OCI-LY7 (cell line): Measurements from ENCODE around the gene LIAS.

ENCODE experiments used
- EZH2phosphoT487 ChIP-seq: fragments of 200-600 bp; sonication (generic); IDR thresholded peaks from 2 replicates; pipeline ENCODE4 v1.6.1; 2018; ENCODE audit warnings: low read depth, borderline replicate concordance, mild to moderate bottlenecking, mixed run types, antibody characterized with exemption, low read length, moderate library complexity, mixed read lengths
- TF ChIP-seq, protein P1 (sequence below): fragments of 200-600 bp; sonication (generic); conservative IDR thresholded peaks from 2 replicates; pipeline ENCODE4 v1.5.1; 2014; ENCODE audit warnings: mild to moderate bottlenecking, antibody characterized with exemption, low read length, moderate library complexity, mixed read lengths

DNA sequence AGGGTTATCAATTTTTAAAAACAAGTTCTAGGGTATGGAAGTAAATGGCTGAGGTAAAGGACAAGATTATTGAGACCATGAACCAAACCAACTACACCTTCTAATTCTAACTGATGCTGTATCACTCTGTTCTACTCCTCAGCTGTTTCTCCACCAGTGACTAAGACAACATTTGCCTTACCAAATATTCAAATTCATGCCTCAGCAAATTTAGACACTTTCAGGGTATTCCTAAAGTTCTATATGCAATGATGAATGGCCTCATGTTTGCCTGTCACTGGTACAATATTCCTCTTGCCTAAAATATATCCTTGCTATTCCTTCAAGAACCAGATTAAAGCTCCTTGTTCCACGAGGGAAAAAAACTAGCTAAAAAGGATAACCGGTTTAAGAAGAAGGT, 5.1 kb upstream of the LIAS start:
- TF ChIP-seq, protein P1, sequence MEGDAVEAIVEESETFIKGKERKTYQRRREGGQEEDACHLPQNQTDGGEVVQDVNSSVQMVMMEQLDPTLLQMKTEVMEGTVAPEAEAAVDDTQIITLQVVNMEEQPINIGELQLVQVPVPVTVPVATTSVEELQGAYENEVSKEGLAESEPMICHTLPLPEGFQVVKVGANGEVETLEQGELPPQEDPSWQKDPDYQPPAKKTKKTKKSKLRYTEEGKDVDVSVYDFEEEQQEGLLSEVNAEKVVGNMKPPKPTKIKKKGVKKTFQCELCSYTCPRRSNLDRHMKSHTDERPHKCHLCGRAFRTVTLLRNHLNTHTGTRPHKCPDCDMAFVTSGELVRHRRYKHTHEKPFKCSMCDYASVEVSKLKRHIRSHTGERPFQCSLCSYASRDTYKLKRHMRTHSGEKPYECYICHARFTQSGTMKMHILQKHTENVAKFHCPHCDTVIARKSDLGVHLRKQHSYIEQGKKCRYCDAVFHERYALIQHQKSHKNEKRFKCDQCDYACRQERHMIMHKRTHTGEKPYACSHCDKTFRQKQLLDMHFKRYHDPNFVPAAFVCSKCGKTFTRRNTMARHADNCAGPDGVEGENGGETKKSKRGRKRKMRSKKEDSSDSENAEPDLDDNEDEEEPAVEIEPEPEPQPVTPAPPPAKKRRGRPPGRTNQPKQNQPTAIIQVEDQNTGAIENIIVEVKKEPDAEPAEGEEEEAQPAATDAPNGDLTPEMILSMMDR, result no peak
- TF ChIP-seq EZH2phosphoT487, result no peak
